ENCODE measurements around the gene WWTR1. TPM values are rescaled to one million over a fixed set of nuclear protein-coding genes. Genes with fewer than 3 reads are reported as not detected.

The WWTR1 gene
- total RNA-seq, 3 donors from 2014 or later, result 11.6 to 217 (median 20.7) TPM

- TF ChIP-seq, protein P1, sequence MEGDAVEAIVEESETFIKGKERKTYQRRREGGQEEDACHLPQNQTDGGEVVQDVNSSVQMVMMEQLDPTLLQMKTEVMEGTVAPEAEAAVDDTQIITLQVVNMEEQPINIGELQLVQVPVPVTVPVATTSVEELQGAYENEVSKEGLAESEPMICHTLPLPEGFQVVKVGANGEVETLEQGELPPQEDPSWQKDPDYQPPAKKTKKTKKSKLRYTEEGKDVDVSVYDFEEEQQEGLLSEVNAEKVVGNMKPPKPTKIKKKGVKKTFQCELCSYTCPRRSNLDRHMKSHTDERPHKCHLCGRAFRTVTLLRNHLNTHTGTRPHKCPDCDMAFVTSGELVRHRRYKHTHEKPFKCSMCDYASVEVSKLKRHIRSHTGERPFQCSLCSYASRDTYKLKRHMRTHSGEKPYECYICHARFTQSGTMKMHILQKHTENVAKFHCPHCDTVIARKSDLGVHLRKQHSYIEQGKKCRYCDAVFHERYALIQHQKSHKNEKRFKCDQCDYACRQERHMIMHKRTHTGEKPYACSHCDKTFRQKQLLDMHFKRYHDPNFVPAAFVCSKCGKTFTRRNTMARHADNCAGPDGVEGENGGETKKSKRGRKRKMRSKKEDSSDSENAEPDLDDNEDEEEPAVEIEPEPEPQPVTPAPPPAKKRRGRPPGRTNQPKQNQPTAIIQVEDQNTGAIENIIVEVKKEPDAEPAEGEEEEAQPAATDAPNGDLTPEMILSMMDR (IDR thresholded peaks at IDR 0.05), result no peak
- Histone ChIP-seq H3K9me3 (no peaks in the 10 kb centered on the region), H3K4me1 (ENCODE audit: low read depth) (peaks cover 2% of the 10 kb centered on the region), H3K4me3 (no peak overlapping the region), H3K36me3 (ENCODE audit: low read depth) (no peaks in the 10 kb centered on the region)
- ATAC-seq, result no peak
- intact Hi-C loops (cut with DNase I, micrococcal nuclease), result no loop called here
- DNase-seq, result no peak
These were observed 75.4 kb downstream of the WWTR1 start for GRCh38 chr3:149582395-149582794.

DNA sequence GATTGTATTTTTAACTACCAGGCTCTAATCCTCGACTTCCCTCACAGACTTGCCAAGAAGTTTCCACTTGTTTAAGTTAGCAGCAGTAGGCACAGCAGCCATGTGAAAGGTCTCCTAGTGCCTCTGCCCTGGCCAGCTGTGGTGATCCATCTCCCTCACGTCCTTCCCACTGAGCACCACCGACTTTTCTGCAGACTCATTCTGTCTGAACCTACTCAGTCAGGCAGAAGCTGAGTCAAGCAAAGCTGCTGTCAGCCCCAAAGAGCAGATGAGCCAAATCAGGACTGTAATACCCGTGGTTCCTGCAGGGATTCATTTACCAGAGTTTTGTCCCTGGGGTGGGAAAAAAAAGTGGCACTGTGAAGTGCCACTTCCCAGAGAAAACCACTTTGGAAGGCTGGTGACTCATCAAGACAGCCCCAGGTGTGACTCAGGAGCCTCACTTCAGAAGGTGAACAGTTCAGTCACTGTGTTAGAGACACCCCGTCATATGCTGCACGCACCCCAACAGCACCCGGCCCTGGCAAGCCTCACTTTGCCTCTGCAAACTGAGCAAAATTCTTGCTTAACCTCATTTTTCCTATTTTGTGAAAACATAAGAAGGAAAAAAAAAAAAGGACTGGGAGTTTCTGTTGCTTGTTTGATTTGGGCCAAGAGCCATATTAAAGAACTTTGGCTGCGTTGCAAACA, 76.0 kb downstream of the WWTR1 start:
- DNase-seq, result no peak
- ATAC-seq, result peak; percentile 46
- no peaks in the 10 kb centered on the region for H3K9me3 ChIP-seq
- intact Hi-C loops (cut with DNase I, micrococcal nuclease), result no loop called here
- no peaks in the 10 kb centered on the region for H3K36me3 ChIP-seq (ENCODE audit: low read depth)
- peaks cover 4% of the 10 kb centered on the region for H3K4me1 ChIP-seq (ENCODE audit: low read depth)
- TF ChIP-seq, protein P1 (IDR thresholded peaks at IDR 0.05), result no peak
- no peak overlapping the region for H3K4me3 ChIP-seq

- Histone ChIP-seq H3K4me1 (ENCODE audit: low read depth) (peaks cover 7% of the 10 kb centered on the region), H3K36me3 (ENCODE audit: low read depth) (no peaks in the 10 kb centered on the region), H3K4me3 (no peak overlapping the region), H3K9me3 (no peaks in the 10 kb centered on the region)
- TF ChIP-seq, protein P1 (IDR thresholded peaks at IDR 0.05), result no peak
- ATAC-seq (no peak), DNase-seq (no peak)
- intact Hi-C loops (cut with DNase I, micrococcal nuclease), result no loop called here
These were observed 76.6 kb downstream of the WWTR1 start for GRCh38 chr3:149581248-149581647.

GRCh38 chr3:149579838-149580542, 77.8 kb downstream of the WWTR1 start:
- TF ChIP-seq, protein P1 (IDR thresholded peaks at IDR 0.05), result no peak
- intact Hi-C loops (cut with DNase I, micrococcal nuclease), result no loop called here

GRCh38 chr3:149579161-149579560, 78.7 kb downstream of the WWTR1 start:
- DNase-seq (no peak), ATAC-seq (no peak)
- Histone ChIP-seq H3K4me1 (ENCODE audit: low read depth) (peaks cover 7% of the 10 kb centered on the region), H3K9me3 (no peaks in the 10 kb centered on the region), H3K36me3 (ENCODE audit: low read depth) (no peaks in the 10 kb centered on the region), H3K4me3 (no peak overlapping the region)
- TF ChIP-seq, protein P1 (IDR thresholded peaks at IDR 0.05), result no peak
- intact Hi-C loops (cut with DNase I, micrococcal nuclease), result no loop called here

More at GRCh38 chr3:149579838-149580542, 77.8 kb downstream of the WWTR1 start:
- H3K4me1 ChIP-seq (ENCODE audit: low read depth), result peaks cover 7% of the 10 kb centered on the region
- DNase-seq (no peak), ATAC-seq (peak; percentile 5)
- H3K36me3 ChIP-seq (ENCODE audit: low read depth), result no peaks in the 10 kb centered on the region
- no peaks in the 10 kb centered on the region for H3K9me3 ChIP-seq
- no peak overlapping the region for H3K4me3 ChIP-seq

Measured in mucosa of descending colon (tissue), 3 donors.